Suprapubic skin (tissue), 4 donors: ENCODE results near the gene VSNL1. TPM values are rescaled to one million over a fixed set of nuclear protein-coding genes. Genes with fewer than 3 reads are reported as not detected.

Source experiments
- DNase-seq, 2 donors: peaks; one replicate each; pipeline ENCODE4 v3.0.0-alpha.2; 2019; ENCODE audit warnings: low spot score in 2 of 2
- H3K27ac ChIP-seq: fragments of 200-600 bp; sonication (generic); one replicate; pipeline ENCODE4 v1.5.1; 2019
- H3K27me3 ChIP-seq: fragments of 200-600 bp; sonication (generic); one replicate; pipeline ENCODE4 v1.5.1; 2019
- H3K36me3 ChIP-seq: fragments of 200-600 bp; sonication (generic); one replicate; pipeline ENCODE4 v1.5.1; 2019
- H3K4me1 ChIP-seq: fragments of 200-600 bp; sonication (generic); one replicate; pipeline ENCODE4 v1.5.1; 2019
- H3K4me3 ChIP-seq: fragments of 200-600 bp; sonication (generic); one replicate; pipeline ENCODE4 v1.5.1; 2019; ENCODE audit warnings: mild to moderate bottlenecking
- H3K9me3 ChIP-seq: fragments of 200-600 bp; sonication (generic); one replicate; pipeline ENCODE4 v1.5.1; 2019
- EP300 ChIP-seq: sonication (generic); formaldehyde crosslinking; IDR thresholded peaks from one replicate; pipeline ENCODE4 v1.6.1; 2017; ENCODE audit warnings: antibody characterized with exemption
- POLR2A ChIP-seq, 2 donors: fragments of 450-650 bp; IDR thresholded peaks; one replicate each; pipeline ENCODE4 v1.6.1; 2017; ENCODE audit warnings: antibody characterized with exemption in 2 of 2, mild to moderate bottlenecking in 2 of 2, moderate library complexity in 2 of 2
- POLR2AphosphoS5 ChIP-seq, 3 donors: sonication (generic); formaldehyde crosslinking; IDR thresholded peaks; one replicate each; pipeline ENCODE4 v1.6.1; 2017; ENCODE audit warnings: antibody characterized with exemption in 3 of 3
- WGBS: methylation state at CpG from one replicate; pipeline ENCODE4 v1.1.5; 2018; 5-methylcytosine and 5-hydroxymethylcytosine counted together
- total RNA-seq, 4 donors: library from RNA; depleted of rRNA; stranded (reverse); fragments of >200 nt; gene quantifications; one replicate each; pipeline ENCODE4 v1.1.0, GENCODE V29; 2016
- TF ChIP-seq, protein P1 (sequence below), 2 donors: fragments of 200-600 bp in 1 of 2; fragments of 450-650 bp in 1 of 2; sonication (generic) in 1 of 2; IDR thresholded peaks; one replicate each; pipeline ENCODE4 v1.5.1; 2016 to 2019; ENCODE audit warnings: antibody characterized with exemption in 2 of 2, mild to moderate bottlenecking in 1 of 2, moderate library complexity in 1 of 2

Gene VSNL1
- total RNA-seq, 4 donors from 2014 or later, result 6.0 to 18.8 (median 15.2) TPM

DNA sequence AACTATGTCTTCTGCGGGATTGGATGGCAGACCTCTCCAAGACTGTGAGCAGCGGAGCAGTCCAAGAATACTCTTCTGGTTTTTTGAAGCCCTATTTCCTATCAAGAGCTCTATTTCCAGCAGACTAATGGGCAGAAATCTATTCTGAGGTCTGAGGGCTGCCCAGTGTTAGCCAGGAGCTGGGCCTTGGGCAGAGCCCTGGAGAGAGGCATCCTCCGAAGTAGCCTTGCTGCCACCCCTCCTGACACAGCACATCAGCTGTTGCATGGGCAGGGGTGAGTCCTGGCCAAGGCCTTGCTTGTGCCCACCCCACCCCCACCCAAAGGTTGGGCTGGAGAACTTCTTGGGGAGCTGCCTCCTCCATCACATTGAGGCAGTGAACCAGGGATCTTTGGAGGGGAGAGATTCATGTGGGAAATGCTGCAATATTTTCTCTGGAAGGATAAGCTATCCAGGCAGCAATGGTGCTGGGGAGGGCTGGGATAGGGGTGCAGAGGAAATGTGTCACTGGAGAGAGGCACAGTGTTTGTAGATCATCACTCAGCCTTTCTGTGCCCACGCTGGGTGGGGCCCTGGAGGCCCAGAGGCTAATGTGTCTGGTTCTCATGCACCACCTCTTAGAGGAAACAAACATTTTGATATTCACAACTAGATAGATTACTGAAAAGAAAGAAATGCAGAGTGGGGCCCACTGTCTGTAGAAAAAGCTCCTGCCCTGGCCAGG lies 104.7 kb downstream of the VSNL1 start:
- H3K4me1 ChIP-seq, result peaks cover 18% of the 10 kb centered on the region
- 83% methylated on average over 4 of the region's 4 CpGs for WGBS
- H3K36me3 ChIP-seq, result no peaks in the 10 kb centered on the region
- no peaks in the 10 kb centered on the region for H3K9me3 ChIP-seq
- DNase-seq, result no peak
- H3K27me3 ChIP-seq, result no peaks in the 10 kb centered on the region
- no peak for TF ChIP-seq POLR2AphosphoS5 (IDR thresholded peaks at IDR 0.05)
- no peak for TF ChIP-seq EP300
- no peak for TF ChIP-seq POLR2A (IDR thresholded peaks at IDR 0.05)
- TF ChIP-seq, protein P1, sequence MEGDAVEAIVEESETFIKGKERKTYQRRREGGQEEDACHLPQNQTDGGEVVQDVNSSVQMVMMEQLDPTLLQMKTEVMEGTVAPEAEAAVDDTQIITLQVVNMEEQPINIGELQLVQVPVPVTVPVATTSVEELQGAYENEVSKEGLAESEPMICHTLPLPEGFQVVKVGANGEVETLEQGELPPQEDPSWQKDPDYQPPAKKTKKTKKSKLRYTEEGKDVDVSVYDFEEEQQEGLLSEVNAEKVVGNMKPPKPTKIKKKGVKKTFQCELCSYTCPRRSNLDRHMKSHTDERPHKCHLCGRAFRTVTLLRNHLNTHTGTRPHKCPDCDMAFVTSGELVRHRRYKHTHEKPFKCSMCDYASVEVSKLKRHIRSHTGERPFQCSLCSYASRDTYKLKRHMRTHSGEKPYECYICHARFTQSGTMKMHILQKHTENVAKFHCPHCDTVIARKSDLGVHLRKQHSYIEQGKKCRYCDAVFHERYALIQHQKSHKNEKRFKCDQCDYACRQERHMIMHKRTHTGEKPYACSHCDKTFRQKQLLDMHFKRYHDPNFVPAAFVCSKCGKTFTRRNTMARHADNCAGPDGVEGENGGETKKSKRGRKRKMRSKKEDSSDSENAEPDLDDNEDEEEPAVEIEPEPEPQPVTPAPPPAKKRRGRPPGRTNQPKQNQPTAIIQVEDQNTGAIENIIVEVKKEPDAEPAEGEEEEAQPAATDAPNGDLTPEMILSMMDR (IDR thresholded peaks at IDR 0.05), result no peak
- peak overlapping the region; percentile 31 for H3K27ac ChIP-seq
- no peak overlapping the region for H3K4me3 ChIP-seq

DNA sequence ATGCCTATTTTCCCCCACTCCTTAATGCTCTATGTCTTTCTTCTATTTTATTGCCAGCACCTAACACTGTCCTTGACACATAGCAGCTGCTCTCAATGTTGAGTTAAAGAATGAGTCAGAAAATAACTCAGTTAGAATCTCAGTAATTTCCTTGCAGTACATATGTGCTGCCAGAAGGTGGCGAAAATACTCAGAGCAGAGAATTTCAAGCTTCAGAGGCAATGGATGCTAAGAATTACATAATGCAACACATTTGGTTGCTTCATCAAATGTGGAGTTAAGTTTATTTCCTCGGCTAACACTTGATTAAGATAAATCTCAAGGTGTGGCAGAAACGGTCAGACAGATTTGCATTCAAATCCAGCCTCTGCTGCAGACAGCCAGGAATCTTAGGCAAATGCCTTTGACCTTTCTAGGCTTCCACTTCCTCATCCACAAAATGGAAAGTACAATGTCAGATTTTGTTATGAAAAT lies 105.6 kb downstream of the VSNL1 start:
- WGBS, result 6% methylated on average over 3 of the region's 3 CpGs
- Histone ChIP-seq H3K9me3 (no peaks in the 10 kb centered on the region), H3K27ac (peak overlapping the region; percentile 31), H3K27me3 (no peaks in the 10 kb centered on the region), H3K36me3 (no peaks in the 10 kb centered on the region), H3K4me3 (no peak overlapping the region), H3K4me1 (peaks cover 18% of the 10 kb centered on the region)
- TF ChIP-seq EP300, result no peak
- TF ChIP-seq, protein P1 (IDR thresholded peaks at IDR 0.05), result peak; percentile 68 to 84
- no peak for DNase-seq

DNA sequence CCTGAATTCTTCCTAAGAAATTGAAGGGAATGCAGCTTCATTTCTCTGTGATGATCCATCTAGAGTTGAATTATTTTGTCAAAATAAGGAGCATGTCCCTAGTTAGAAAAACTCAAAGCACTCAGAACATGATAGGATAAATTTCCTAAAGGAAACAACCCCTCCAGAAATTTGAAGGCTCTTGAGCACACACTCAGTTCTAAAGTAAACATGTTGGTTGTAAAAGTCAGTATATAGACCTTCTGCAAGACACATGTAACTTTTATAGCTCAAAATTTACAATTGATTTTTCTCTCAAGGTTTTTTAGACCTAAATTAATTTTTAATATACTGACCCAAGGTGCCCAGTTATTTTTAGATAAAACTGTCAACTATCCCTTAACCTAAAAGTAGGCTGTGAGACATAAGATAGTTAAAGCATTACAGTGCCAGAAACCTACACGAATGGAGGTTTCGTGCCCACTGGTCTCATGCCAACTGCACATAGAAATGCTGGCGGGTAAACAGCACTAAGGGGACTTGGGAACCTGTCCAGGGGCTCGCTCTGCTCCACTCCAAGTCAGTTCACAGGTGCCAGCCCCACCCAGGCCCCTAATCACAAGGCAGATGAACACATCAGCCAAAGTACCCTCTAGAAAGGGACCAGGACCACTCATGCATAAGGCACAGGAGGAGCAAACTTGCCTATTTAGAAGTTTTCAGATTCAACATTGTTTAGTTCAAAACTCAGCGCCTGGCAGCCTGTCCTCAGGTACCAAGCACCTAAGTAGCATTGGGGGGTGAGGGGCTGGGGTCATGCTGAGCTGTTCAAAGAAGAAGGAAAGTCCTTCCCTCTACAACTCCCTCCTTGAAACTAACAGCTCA lies 106.6 kb downstream of the VSNL1 start:
- no peak for TF ChIP-seq POLR2AphosphoS5 (IDR thresholded peaks at IDR 0.05)
- no peaks in the 10 kb centered on the region for H3K36me3 ChIP-seq
- 74% methylated on average over 5 of the region's 5 CpGs for WGBS
- DNase-seq, result no peak
- H3K4me3 ChIP-seq, result no peak overlapping the region
- H3K27me3 ChIP-seq, result no peaks in the 10 kb centered on the region
- H3K9me3 ChIP-seq, result no peaks in the 10 kb centered on the region
- H3K4me1 ChIP-seq, result peaks cover 18% of the 10 kb centered on the region
- H3K27ac ChIP-seq, result no peak overlapping the region

DNA sequence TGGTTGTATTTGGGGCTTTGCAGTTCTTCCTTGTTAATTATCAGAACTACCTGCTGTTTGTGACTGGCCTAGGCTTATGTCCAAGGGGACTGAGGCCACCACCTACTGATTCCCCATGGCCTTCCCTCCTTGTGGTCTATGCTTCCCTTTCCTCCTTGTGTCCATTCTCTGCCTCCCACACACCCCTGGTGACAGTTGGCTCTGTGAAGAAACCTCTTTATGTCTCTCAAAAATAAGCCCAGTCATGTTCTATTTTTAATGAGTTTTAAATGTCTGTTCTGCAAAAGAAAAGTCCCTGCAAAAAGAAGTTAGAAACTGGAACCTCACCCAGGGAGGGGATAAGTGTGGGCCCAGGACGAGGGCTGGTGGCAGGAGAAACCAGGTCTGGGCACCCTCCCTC lies 108.1 kb downstream of the VSNL1 start:
- no peak for TF ChIP-seq POLR2A (IDR thresholded peaks at IDR 0.05)
- Histone ChIP-seq H3K4me1 (peaks cover 9% of the 10 kb centered on the region), H3K27me3 (no peaks in the 10 kb centered on the region), H3K9me3 (no peaks in the 10 kb centered on the region), H3K27ac (no peak overlapping the region), H3K4me3 (no peak overlapping the region), H3K36me3 (no peaks in the 10 kb centered on the region)
- 69% methylated on average over 1 of the region's 1 CpG for WGBS
- no peak for DNase-seq

DNA sequence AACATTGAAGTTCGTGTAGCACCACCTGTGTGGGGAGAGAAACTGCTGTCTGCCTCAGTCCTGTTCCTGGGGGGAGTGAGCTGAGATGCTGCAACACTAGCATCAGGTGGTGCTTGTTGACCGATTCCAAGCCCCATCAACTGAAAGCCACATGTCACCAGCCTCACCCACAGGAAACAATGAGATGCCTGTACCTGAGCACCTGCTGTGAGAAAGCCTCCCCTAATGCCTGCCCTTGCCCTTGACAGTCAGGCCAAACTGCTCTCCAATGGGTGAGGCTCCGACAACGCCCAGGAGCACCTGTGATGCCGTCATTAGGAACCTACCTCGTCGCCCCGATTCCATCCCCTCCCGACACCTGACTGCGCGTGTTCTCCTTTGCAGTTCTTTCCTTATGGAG lies 108.5 kb downstream of the VSNL1 start:
- H3K36me3 ChIP-seq, result no peaks in the 10 kb centered on the region
- 91% methylated on average over 11 of the region's 11 CpGs for WGBS
- no peak for TF ChIP-seq POLR2A (IDR thresholded peaks at IDR 0.05)
- TF ChIP-seq POLR2AphosphoS5 (IDR thresholded peaks at IDR 0.05), result no peak
- no peak for TF ChIP-seq EP300
- no peaks in the 10 kb centered on the region for H3K27me3 ChIP-seq
- DNase-seq, result no peak
- no peak overlapping the region for H3K27ac ChIP-seq
- H3K9me3 ChIP-seq, result no peaks in the 10 kb centered on the region
- peaks cover 6% of the 10 kb centered on the region for H3K4me1 ChIP-seq
- H3K4me3 ChIP-seq, result no peak overlapping the region

DNA sequence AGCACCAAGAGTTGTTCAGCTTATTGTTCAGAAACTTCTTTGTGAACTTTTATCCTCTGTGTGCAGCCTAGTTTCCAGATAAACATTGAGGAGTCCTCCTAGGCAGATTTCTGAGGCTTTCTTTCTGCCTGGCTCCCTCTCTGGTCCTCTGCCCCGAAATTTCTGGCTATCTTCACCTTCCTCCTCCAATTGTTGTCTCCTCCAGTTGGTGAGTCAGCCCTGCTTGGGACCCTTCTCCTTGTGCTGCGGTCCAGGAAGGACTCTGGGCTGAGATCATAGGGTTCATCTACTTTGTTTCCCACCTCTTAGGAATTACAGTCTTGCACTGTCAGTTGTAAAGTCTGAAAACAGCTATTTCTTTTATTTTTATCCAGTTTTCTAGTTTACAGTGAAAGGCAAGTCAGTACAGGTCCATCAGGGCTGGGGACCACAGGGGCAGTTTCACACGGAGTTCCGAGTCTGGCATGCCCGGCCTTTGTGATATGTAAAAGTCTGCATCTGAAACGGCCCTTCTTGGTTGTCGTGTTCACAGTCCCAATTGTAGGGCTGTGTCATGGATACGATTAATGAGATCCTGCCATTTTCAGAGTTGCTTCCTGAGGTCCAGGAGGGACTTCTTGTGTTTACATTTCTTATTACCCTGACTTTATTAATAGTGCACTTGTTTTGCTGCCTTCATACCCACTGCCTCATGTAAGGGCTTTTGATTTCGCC lies 112.3 kb downstream of the VSNL1 start:
- WGBS, result 84% methylated on average over 9 of the region's 9 CpGs
- Histone ChIP-seq H3K36me3 (peaks cover 13% of the 10 kb centered on the region), H3K27me3 (no peaks in the 10 kb centered on the region), H3K4me3 (no peak overlapping the region), H3K9me3 (no peaks in the 10 kb centered on the region), H3K27ac (no peak overlapping the region), H3K4me1 (no peaks in the 10 kb centered on the region)
- TF ChIP-seq EP300, result no peak
- no peak for TF ChIP-seq POLR2AphosphoS5 (IDR thresholded peaks at IDR 0.05)
- no peak for TF ChIP-seq POLR2A (IDR thresholded peaks at IDR 0.05)
- TF ChIP-seq, protein P1 (IDR thresholded peaks at IDR 0.05), result no peak
- DNase-seq, result no peak
